ENCODE measurements around the gene TMBIM6.
A peak's percentile ranks its signal among the peaks of the same experiment; 100 is the strongest.

The TMBIM6 gene, protein sequence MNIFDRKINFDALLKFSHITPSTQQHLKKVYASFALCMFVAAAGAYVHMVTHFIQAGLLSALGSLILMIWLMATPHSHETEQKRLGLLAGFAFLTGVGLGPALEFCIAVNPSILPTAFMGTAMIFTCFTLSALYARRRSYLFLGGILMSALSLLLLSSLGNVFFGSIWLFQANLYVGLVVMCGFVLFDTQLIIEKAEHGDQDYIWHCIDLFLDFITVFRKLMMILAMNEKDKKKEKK

DNA sequence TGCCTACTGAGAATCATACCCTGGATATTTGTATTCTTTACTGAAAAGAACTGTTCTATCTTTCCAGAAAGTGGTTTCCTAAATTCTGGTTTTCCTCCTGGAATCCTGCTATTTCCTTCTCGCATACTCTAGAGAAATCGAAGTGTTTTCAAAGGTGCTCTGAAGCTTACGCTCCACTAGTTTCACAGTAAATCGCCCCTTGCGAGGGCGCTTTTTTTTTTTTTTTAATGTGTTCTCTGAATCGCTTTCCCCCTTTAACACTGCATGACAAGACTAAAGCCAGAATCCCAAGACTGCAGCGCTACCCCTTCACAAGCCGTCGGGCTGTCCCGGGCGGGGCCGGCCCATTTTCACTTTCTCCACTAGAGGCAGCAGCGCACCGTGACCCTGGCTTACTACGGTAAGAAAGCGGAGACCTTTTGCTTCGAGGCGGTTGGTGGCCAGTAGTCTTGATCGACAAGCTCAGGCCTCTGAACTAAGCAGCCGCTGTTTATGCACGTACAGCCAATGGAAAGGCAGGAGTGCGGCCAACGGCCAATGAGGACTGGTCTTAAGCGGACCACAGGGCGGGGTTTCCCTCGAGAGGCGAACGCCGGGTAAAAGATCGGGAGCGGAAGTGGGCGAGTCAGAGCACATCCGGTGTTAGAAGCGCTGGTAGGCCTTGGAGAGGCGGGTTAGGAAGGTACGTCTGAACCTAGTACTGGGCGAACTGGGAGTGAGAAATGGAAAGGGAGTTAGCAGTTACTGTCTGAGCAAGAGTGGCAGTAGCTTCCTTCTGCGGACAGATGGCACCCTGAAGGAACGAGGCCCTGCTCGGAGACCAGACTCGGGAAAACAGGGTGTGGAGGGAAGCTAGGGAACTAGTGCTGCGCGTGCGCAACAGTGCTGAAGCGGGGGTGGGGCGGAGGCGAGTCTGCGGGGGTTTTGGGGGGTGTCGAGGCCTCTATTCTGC is at the start of gene TMBIM6:
TSS of gene TMBIM6 (plus strand) at position 628 of the 952 bp plus-strand sequence. CDS start 10,937 bp downstream, outside the sequence.
- peak within 1 kb of the TSS; percentile 77 for H3K9ac ChIP-seq (ENCODE audit: low read length)
- peak within 1 kb of the TSS; percentile 16 for H2AFZ ChIP-seq (ENCODE audit: low read length)
- H3F3A ChIP-seq (ENCODE audit: insufficient read depth, low read length) = peaks cover 11% of the 10 kb centered on the region
- H3K27me3 ChIP-seq (replicated peaks; ENCODE audit: insufficient read depth, low read length) = no peaks in the 10 kb centered on the region
- TF ChIP-seq EZH2phosphoT487 (IDR thresholded peaks at IDR 0.05; ENCODE audit: low read length) = no peak
- TF ChIP-seq EZH2 (optimal IDR thresholded peaks at IDR 0.05; ENCODE audit: low read depth, low read length) = no peak
- TF ChIP-seq, protein P1, sequence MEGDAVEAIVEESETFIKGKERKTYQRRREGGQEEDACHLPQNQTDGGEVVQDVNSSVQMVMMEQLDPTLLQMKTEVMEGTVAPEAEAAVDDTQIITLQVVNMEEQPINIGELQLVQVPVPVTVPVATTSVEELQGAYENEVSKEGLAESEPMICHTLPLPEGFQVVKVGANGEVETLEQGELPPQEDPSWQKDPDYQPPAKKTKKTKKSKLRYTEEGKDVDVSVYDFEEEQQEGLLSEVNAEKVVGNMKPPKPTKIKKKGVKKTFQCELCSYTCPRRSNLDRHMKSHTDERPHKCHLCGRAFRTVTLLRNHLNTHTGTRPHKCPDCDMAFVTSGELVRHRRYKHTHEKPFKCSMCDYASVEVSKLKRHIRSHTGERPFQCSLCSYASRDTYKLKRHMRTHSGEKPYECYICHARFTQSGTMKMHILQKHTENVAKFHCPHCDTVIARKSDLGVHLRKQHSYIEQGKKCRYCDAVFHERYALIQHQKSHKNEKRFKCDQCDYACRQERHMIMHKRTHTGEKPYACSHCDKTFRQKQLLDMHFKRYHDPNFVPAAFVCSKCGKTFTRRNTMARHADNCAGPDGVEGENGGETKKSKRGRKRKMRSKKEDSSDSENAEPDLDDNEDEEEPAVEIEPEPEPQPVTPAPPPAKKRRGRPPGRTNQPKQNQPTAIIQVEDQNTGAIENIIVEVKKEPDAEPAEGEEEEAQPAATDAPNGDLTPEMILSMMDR (IDR thresholded peaks at IDR 0.05; ENCODE audit: low read length) = peak; percentile 96
- H3K9me2 ChIP-seq (replicated peaks; ENCODE audit: insufficient read depth, low read length) = no peaks in the 10 kb centered on the region
- H3K4me3 ChIP-seq (ENCODE audit: low read length) = peak within 1 kb of the TSS; percentile 70
- peaks cover 45% of the 10 kb centered on the region for H3K79me2 ChIP-seq (ENCODE audit: low read length)
- no peaks in the 10 kb centered on the region for H3K9me3 ChIP-seq (replicated peaks; ENCODE audit: insufficient read depth, low read length)
- peak within 1 kb of the TSS; percentile 90 for H3K27ac ChIP-seq (ENCODE audit: low read length)
- DNase-seq = peak; percentile 100
- H3K36me3 ChIP-seq (replicated peaks; ENCODE audit: insufficient read depth, low read length) = 0 out of 2 replicates have a peak, but pooled peaks cover 5% of the 10 kb centered on the region
- H4K20me1 ChIP-seq (ENCODE audit: insufficient read depth, low read length) = peaks cover 34% of the 10 kb centered on the region
- H3K4me2 ChIP-seq (ENCODE audit: low read depth, low read length) = peak within 1 kb of the TSS; percentile 52
- H3K4me1 ChIP-seq (ENCODE audit: low read length) = 0 out of 2 replicates have a peak, but pooled peaks cover 3% of the 10 kb centered on the region

DNA sequence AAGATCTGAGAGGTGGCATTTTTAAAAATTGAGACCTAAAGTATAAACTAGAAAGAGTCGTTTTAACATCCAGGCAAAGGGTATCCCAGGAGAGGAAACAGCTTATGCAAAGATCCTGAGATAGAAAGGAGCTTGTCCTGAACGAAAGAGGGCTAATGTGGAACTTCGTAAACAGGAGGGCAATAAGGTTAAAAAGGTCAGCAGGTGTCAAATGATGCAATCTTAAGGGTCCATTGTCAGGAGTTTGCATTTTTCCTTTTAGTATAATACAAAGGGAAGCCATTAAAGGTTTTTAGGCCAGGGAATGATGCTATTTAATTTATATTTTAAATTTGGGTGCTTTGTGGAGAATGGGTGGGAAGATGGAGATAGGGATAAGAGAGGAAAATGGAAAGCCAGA is 48.5 kb upstream of the TMBIM6 start:
- Histone ChIP-seq H3K79me2 (ENCODE audit: low read length) (no peaks in the 10 kb centered on the region), H3K9me3 (replicated peaks; ENCODE audit: insufficient read depth, low read length) (no peaks in the 10 kb centered on the region), H2AFZ (ENCODE audit: low read length) (no peak overlapping the region), H3K9me2 (replicated peaks; ENCODE audit: insufficient read depth, low read length) (no peaks in the 10 kb centered on the region), H3K4me3 (ENCODE audit: low read length) (no peak overlapping the region), H3K9ac (ENCODE audit: low read length) (no peak overlapping the region), H3K27ac (ENCODE audit: low read length) (no peak overlapping the region), H3F3A (ENCODE audit: insufficient read depth, low read length) (peaks cover 11% of the 10 kb centered on the region; the same call in 1 of the 2 replicates), H3K27me3 (replicated peaks; ENCODE audit: insufficient read depth, low read length) (no peaks in the 10 kb centered on the region), H4K20me1 (ENCODE audit: insufficient read depth, low read length) (no peaks in the 10 kb centered on the region), H3K4me2 (ENCODE audit: low read depth, low read length) (no peak overlapping the region), H3K4me1 (ENCODE audit: low read length) (peaks cover 17% of the 10 kb centered on the region), H3K36me3 (replicated peaks; ENCODE audit: insufficient read depth, low read length) (no peaks in the 10 kb centered on the region)
- no peak for DNase-seq
- no peak for TF ChIP-seq EZH2phosphoT487 (IDR thresholded peaks at IDR 0.05; ENCODE audit: low read length)
- TF ChIP-seq EZH2 (optimal IDR thresholded peaks at IDR 0.05; ENCODE audit: low read depth, low read length) = no peak
- TF ChIP-seq, protein P1 (IDR thresholded peaks at IDR 0.05; ENCODE audit: low read length) = no peak

DNA sequence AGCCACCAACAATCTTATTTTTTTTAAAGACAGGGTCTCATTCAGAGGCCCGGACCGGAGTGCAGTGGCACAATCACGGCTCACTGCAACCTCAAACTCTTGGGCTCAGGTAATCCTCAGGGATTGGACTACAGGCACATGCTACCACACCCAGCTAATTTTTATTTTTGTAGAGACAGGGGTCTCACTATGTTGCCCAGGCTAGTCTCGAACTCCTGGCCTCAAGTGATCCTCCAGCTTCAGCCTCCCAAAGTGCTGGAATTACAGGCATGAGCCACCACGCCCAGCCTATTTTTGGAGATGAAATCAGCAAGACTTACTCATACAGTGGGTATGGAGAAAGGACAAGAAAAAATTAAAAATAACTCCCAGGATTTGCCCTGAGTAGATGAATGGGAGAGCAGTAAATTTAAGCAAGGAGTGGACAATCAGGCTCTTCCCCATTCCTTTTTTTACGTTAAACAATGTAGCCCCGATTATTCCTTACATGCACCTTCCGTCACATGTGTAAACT is 47.4 kb upstream of the TMBIM6 start:
- Histone ChIP-seq H3K4me3 (ENCODE audit: low read length) (no peak overlapping the region), H2AFZ (ENCODE audit: low read length) (no peak overlapping the region), H3K9me3 (replicated peaks; ENCODE audit: insufficient read depth, low read length) (no peaks in the 10 kb centered on the region), H3K9me2 (replicated peaks; ENCODE audit: insufficient read depth, low read length) (no peaks in the 10 kb centered on the region), H3K4me1 (ENCODE audit: low read length) (peaks cover 21% of the 10 kb centered on the region), H3K4me2 (ENCODE audit: low read depth, low read length) (no peak overlapping the region), H3K79me2 (ENCODE audit: low read length) (no peaks in the 10 kb centered on the region), H3K9ac (ENCODE audit: low read length) (no peak overlapping the region), H4K20me1 (ENCODE audit: insufficient read depth, low read length) (no peaks in the 10 kb centered on the region), H3F3A (ENCODE audit: insufficient read depth, low read length) (peaks cover 20% of the 10 kb centered on the region), H3K36me3 (replicated peaks; ENCODE audit: insufficient read depth, low read length) (no peaks in the 10 kb centered on the region), H3K27me3 (replicated peaks; ENCODE audit: insufficient read depth, low read length) (no peaks in the 10 kb centered on the region), H3K27ac (ENCODE audit: low read length) (no peak overlapping the region)
- TF ChIP-seq EZH2 (optimal IDR thresholded peaks at IDR 0.05; ENCODE audit: low read depth, low read length) (no peak), EZH2phosphoT487 (IDR thresholded peaks at IDR 0.05; ENCODE audit: low read length) (no peak)
- TF ChIP-seq, protein P1 (IDR thresholded peaks at IDR 0.05; ENCODE audit: low read length) = no peak
- no peak for DNase-seq
